HL-60 (cell line): ENCODE data around the gene CLIP4.
A peak's percentile ranks its signal among the peaks of the same experiment; 100 is the strongest.

Experiments
- DNase-seq, 2 experiments: peaks; one replicate each; pipeline ENCODE4 v3.0.0-alpha.2; 2010 to 2020; ENCODE audit warnings: low read depth in 1 of 2, low spot score in 1 of 2
- H3K27ac ChIP-seq: fragments of 250-450 bp; sonication (Bioruptor Pico); replicated peaks from 2 replicates; pipeline ENCODE4 v1.5.1; 2020; ENCODE audit warnings: mild to moderate bottlenecking, moderate library complexity
- H3K27me3 ChIP-seq: fragments of 250-450 bp; sonication (Bioruptor Pico); 2 replicates; pipeline ENCODE4 v1.5.1; 2021; ENCODE audit warnings: mild to moderate bottlenecking, moderate library complexity; ENCODE audit not compliant: insufficient read depth, poor library complexity, severe bottlenecking
- H3K4me3 ChIP-seq: replicated peaks from 2 replicates; pipeline ENCODE4 v1.5.1; 2011; ENCODE audit warnings: mild to moderate bottlenecking, control low read depth, low read length; ENCODE audit not compliant: insufficient read depth
- CTCF ChIP-seq: IDR thresholded peaks from one replicate; pipeline ENCODE4 v1.5.1; 2011; ENCODE audit warnings: low read length, control low read depth, inconsistent platforms; ENCODE audit not compliant: insufficient read depth
- GABPA ChIP-seq: IDR thresholded peaks from 2 replicates; pipeline ENCODE4 v1.6.1; 2012; ENCODE audit warnings: low read depth
- POLR2AphosphoS5 ChIP-seq: IDR thresholded peaks from 2 replicates; pipeline ENCODE4 v1.6.1; 2012; ENCODE audit warnings: low read depth
- REST ChIP-seq: IDR thresholded peaks from 2 replicates; pipeline ENCODE4 v1.6.1; 2012; ENCODE audit warnings: low read depth; ENCODE audit not compliant: insufficient replicate concordance
- SPI1 ChIP-seq: IDR thresholded peaks from 2 replicates; pipeline ENCODE4 v1.6.1; 2012; ENCODE audit warnings: low read depth, mild to moderate bottlenecking, borderline replicate concordance

Gene CLIP4

GRCh38 chr2:29193681-29194080, 78.5 kb downstream of the CLIP4 start:
- Histone ChIP-seq H3K27me3 (peaks cover 13% of the 10 kb centered on the region), H3K4me3 (no peak overlapping the region), H3K27ac (no peak overlapping the region)
- DNase-seq = no peak
- TF ChIP-seq CTCF (no peak), POLR2AphosphoS5 (no peak), SPI1 (no peak), REST (no peak), GABPA (no peak)

- TF ChIP-seq SPI1 (no peak), CTCF (no peak), GABPA (no peak), POLR2AphosphoS5 (no peak)
- peaks cover 6% of the 10 kb centered on the region for H3K27me3 ChIP-seq
- no peak overlapping the region for H3K27ac ChIP-seq
- H3K4me3 ChIP-seq = no peak overlapping the region
- DNase-seq = no peak
Measured at GRCh38 chr2:29195796-29196195, 80.6 kb downstream of the CLIP4 start.

GRCh38 chr2:29196792-29197788, 81.9 kb downstream of the CLIP4 start:
- H3K4me3 ChIP-seq = no peak overlapping the region
- DNase-seq = peak; percentile 32 to 73
- H3K27me3 ChIP-seq = no peaks in the 10 kb centered on the region
- no peak overlapping the region for H3K27ac ChIP-seq
- TF ChIP-seq POLR2AphosphoS5 (no peak), GABPA (no peak), SPI1 (no peak), REST (no peak), CTCF (peak; percentile 70)
